Neural progenitor cell (in vitro differentiated cells): ENCODE results near the gene RAVER2. TPM values are rescaled to one million over a fixed set of nuclear protein-coding genes. Genes with fewer than 3 reads are reported as not detected.

Experiments
- DNase-seq: peaks from one replicate; pipeline ENCODE4 v3.0.0-alpha.2; 2016; ENCODE audit warnings: low spot score
- H2AFZ ChIP-seq: fragments of 200-600 bp; sonication (generic); replicated peaks from 2 replicates; pipeline ENCODE4 v1.6.1; 2016; ENCODE audit warnings: antibody characterized with exemption
- H3F3A ChIP-seq: fragments of 200-600 bp; sonication (generic); 2 replicates; pipeline ENCODE4 v1.6.1; 2016; ENCODE audit warnings: antibody characterized with exemption, low read depth
- H3K27ac ChIP-seq: fragments of 200-600 bp; sonication (generic); 2 replicates; pipeline ENCODE4 v1.5.1; 2016; ENCODE audit warnings: mild to moderate bottlenecking
- H3K27me3 ChIP-seq: fragments of 200-600 bp; sonication (generic); 2 replicates; pipeline ENCODE4 v1.6.1; 2016; ENCODE audit warnings: mild to moderate bottlenecking, moderate library complexity
- H3K36me3 ChIP-seq: fragments of 200-600 bp; sonication (generic); 2 replicates; pipeline ENCODE4 v1.5.1; 2016
- H3K4me1 ChIP-seq: fragments of 200-600 bp; sonication (generic); 2 replicates; pipeline ENCODE4 v1.6.1; 2016; ENCODE audit warnings: mixed run types
- H3K4me2 ChIP-seq: fragments of 200-600 bp; sonication (generic); 2 replicates; pipeline ENCODE4 v1.6.1; 2016
- H3K4me3 ChIP-seq: fragments of 200-600 bp; sonication (generic); 2 replicates; pipeline ENCODE4 v1.5.1; 2016
- H3K79me2 ChIP-seq: fragments of 200-600 bp; sonication (generic); 2 replicates; pipeline ENCODE4 v1.6.1; 2016; ENCODE audit warnings: low read depth
- H3K9ac ChIP-seq: fragments of 200-600 bp; sonication (generic); 2 replicates; pipeline ENCODE4 v1.6.1; 2016
- H3K9me3 ChIP-seq: fragments of 200-600 bp; sonication (generic); 2 replicates; pipeline ENCODE4 v1.5.1; 2016; ENCODE audit warnings: low read depth
- H4K20me1 ChIP-seq: fragments of 200-600 bp; sonication (generic); 2 replicates; pipeline ENCODE4 v1.6.1; 2016; ENCODE audit warnings: low read depth
- H3K27ac Mint-ChIP-seq: 3 replicates; pipeline ENCODE4 v1.8.0; 2021; ENCODE audit warnings: mixed read lengths
- H3K27me3 Mint-ChIP-seq: 2 replicates; pipeline ENCODE4 v1.8.0; 2022; ENCODE audit warnings: low read depth, mild to moderate bottlenecking, inconsistent platforms, moderate library complexity, mixed read lengths; ENCODE audit not compliant: insufficient read depth
- H3K36me3 Mint-ChIP-seq: 3 replicates; pipeline ENCODE4 v1.8.0; 2021; ENCODE audit warnings: mixed read lengths
- H3K4me1 Mint-ChIP-seq: 3 replicates; pipeline ENCODE4 v1.8.0; 2021; ENCODE audit warnings: mixed read lengths
- H3K4me3 Mint-ChIP-seq: 3 replicates; pipeline ENCODE4 v1.8.0; 2021; ENCODE audit warnings: mild to moderate bottlenecking, moderate library complexity, mixed read lengths
- H3K9me3 Mint-ChIP-seq: 3 replicates; pipeline ENCODE4 v1.8.0; 2020; ENCODE audit warnings: mixed read lengths
- EZH2 ChIP-seq: fragments of 200-600 bp; sonication (generic); IDR thresholded peaks from 2 replicates; pipeline ENCODE4 v1.6.1; 2017; ENCODE audit warnings: antibody characterized with exemption, mild to moderate bottlenecking, moderate library complexity
- EZH2phosphoT487 ChIP-seq: fragments of 200-600 bp; sonication (generic); IDR thresholded peaks from 2 replicates; pipeline ENCODE4 v1.6.1; 2017; ENCODE audit warnings: antibody characterized with exemption
- total RNA-seq: library from RNA; depleted of rRNA; stranded (reverse); fragments of >200 nt; gene quantifications from 2 replicates; pipeline ENCODE4 v1.2.3, GENCODE V29; 2015; ENCODE audit warnings: low replicate concordance
- TF ChIP-seq, protein P1 (sequence below): fragments of 200-600 bp; sonication (generic); IDR thresholded peaks from 2 replicates; pipeline ENCODE4 v1.5.1; 2017; ENCODE audit warnings: antibody characterized with exemption, mild to moderate bottlenecking

Gene RAVER2
- total RNA-seq, 1 donor from 2014 or later: 37.2 TPM

DNA sequence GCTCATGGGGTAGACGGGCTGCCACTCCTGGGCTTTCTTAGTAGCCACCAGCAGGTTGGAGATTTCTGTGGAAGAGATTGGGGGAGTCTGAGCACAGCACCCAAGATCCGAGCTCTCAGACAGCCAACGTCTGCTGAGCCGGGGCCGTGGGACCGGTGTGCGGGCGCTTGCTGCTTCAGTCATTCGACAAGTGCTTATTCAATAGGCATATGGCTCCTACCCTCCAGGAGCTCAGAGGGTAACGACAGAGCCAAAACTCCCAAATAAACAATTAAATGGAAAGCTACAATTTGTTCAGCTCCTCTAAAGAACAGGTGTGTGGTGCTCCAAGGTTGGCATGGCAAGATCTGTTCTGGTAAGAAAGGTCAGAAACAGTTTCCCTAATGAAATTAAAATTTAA lies 106.0 kb downstream of the RAVER2 start:
- H3K27ac Mint-ChIP-seq: no peak overlapping the region
- Histone ChIP-seq H3K4me1 (no peaks in the 10 kb centered on the region), H3K27me3 (no peaks in the 10 kb centered on the region), H3F3A (no peaks in the 10 kb centered on the region), H3K4me2 (no peak overlapping the region), H2AFZ (no peak overlapping the region), H4K20me1 (no peaks in the 10 kb centered on the region), H3K36me3 (no peaks in the 10 kb centered on the region), H3K9me3 (no peaks in the 10 kb centered on the region), H3K4me3 (no peak overlapping the region), H3K9ac (no peak overlapping the region), H3K27ac (no peak overlapping the region), H3K79me2 (no peaks in the 10 kb centered on the region)
- no peak overlapping the region for H3K4me3 Mint-ChIP-seq
- H3K27me3 Mint-ChIP-seq: peaks cover 6% of the 10 kb centered on the region
- H3K9me3 Mint-ChIP-seq: no peaks in the 10 kb centered on the region
- H3K4me1 Mint-ChIP-seq: no peaks in the 10 kb centered on the region
- peaks cover 16% of the 10 kb centered on the region for H3K36me3 Mint-ChIP-seq
- no peak for DNase-seq
- TF ChIP-seq EZH2phosphoT487 (no peak), EZH2 (no peak)
- TF ChIP-seq, protein P1, sequence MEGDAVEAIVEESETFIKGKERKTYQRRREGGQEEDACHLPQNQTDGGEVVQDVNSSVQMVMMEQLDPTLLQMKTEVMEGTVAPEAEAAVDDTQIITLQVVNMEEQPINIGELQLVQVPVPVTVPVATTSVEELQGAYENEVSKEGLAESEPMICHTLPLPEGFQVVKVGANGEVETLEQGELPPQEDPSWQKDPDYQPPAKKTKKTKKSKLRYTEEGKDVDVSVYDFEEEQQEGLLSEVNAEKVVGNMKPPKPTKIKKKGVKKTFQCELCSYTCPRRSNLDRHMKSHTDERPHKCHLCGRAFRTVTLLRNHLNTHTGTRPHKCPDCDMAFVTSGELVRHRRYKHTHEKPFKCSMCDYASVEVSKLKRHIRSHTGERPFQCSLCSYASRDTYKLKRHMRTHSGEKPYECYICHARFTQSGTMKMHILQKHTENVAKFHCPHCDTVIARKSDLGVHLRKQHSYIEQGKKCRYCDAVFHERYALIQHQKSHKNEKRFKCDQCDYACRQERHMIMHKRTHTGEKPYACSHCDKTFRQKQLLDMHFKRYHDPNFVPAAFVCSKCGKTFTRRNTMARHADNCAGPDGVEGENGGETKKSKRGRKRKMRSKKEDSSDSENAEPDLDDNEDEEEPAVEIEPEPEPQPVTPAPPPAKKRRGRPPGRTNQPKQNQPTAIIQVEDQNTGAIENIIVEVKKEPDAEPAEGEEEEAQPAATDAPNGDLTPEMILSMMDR: no peak

GRCh38 chr1:64851664-64852063 lies 106.8 kb downstream of the RAVER2 start:
- Mint-ChIP-seq H3K36me3 (peaks cover 14% of the 10 kb centered on the region), H3K4me3 (no peak overlapping the region), H3K4me1 (no peaks in the 10 kb centered on the region), H3K9me3 (no peaks in the 10 kb centered on the region), H3K27me3 (peaks cover 3% of the 10 kb centered on the region), H3K27ac (no peak overlapping the region)
- Histone ChIP-seq H3K27me3 (no peaks in the 10 kb centered on the region), H4K20me1 (no peaks in the 10 kb centered on the region), H3K36me3 (no peaks in the 10 kb centered on the region), H3K4me1 (no peaks in the 10 kb centered on the region), H3K9ac (no peak overlapping the region), H3K27ac (no peak overlapping the region), H3K9me3 (no peaks in the 10 kb centered on the region), H3K4me3 (no peak overlapping the region), H3F3A (no peaks in the 10 kb centered on the region), H3K4me2 (no peak overlapping the region), H3K79me2 (no peaks in the 10 kb centered on the region), H2AFZ (no peak overlapping the region)
- TF ChIP-seq, protein P1: no peak
- no peak for TF ChIP-seq EZH2phosphoT487
- TF ChIP-seq EZH2: no peak
- no peak for DNase-seq

DNA sequence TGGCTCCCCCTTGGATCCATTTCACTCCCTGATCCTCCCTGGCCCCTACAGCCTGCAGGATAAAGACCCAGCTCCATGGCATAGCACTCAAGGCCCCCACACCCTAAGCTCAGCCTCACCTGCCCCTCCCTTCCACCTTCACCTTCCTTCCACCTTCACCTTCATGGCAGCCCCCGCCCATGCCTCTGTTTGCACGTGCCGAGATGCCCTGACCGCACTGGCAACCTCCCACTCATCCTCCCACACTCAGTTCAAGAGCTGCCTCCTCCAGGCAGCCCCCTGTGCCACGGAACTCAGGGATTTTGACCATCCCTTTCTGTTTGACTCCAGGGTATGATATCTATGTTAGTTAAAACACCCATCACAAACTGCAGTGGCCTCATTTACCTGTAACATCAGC lies 109.8 kb downstream of the RAVER2 start:
- H3K9me3 ChIP-seq: no peaks in the 10 kb centered on the region
- no peaks in the 10 kb centered on the region for H3K4me1 ChIP-seq
- DNase-seq: no peak
- no peaks in the 10 kb centered on the region for H3K27me3 ChIP-seq
- H3K9ac ChIP-seq: no peak overlapping the region
- Mint-ChIP-seq H3K27ac (no peak overlapping the region), H3K4me1 (no peaks in the 10 kb centered on the region), H3K4me3 (no peak overlapping the region), H3K27me3 (no peaks in the 10 kb centered on the region), H3K9me3 (no peaks in the 10 kb centered on the region), H3K36me3 (peaks cover 24% of the 10 kb centered on the region)
- H3F3A ChIP-seq: no peaks in the 10 kb centered on the region
- no peaks in the 10 kb centered on the region for H4K20me1 ChIP-seq
- H3K4me2 ChIP-seq: no peak overlapping the region
- H3K79me2 ChIP-seq: no peaks in the 10 kb centered on the region
- no peaks in the 10 kb centered on the region for H3K36me3 ChIP-seq
- H2AFZ ChIP-seq: no peak overlapping the region
- no peak for TF ChIP-seq EZH2phosphoT487
- TF ChIP-seq, protein P1: no peak
- no peak for TF ChIP-seq EZH2
- H3K4me3 ChIP-seq: no peak overlapping the region
- H3K27ac ChIP-seq: no peak overlapping the region

GRCh38 chr1:64855557-64855956 lies 110.7 kb downstream of the RAVER2 start:
- no peak overlapping the region for H3K4me3 Mint-ChIP-seq
- Histone ChIP-seq H2AFZ (no peak overlapping the region), H3K4me2 (no peak overlapping the region), H3K4me3 (no peak overlapping the region), H3K4me1 (no peaks in the 10 kb centered on the region), H3F3A (no peaks in the 10 kb centered on the region), H3K9me3 (no peaks in the 10 kb centered on the region), H3K36me3 (no peaks in the 10 kb centered on the region), H3K79me2 (no peaks in the 10 kb centered on the region), H3K27ac (no peak overlapping the region), H4K20me1 (no peaks in the 10 kb centered on the region), H3K27me3 (no peaks in the 10 kb centered on the region), H3K9ac (no peak overlapping the region)
- no peak overlapping the region for H3K27ac Mint-ChIP-seq
- H3K27me3 Mint-ChIP-seq: no peaks in the 10 kb centered on the region
- no peaks in the 10 kb centered on the region for H3K4me1 Mint-ChIP-seq
- H3K36me3 Mint-ChIP-seq: peaks cover 28% of the 10 kb centered on the region
- DNase-seq: no peak
- H3K9me3 Mint-ChIP-seq: no peaks in the 10 kb centered on the region
- TF ChIP-seq EZH2: no peak
- TF ChIP-seq EZH2phosphoT487: no peak
- TF ChIP-seq, protein P1: no peak
